WERI-Rb-1 (cell line): Measurements from ENCODE around the gene GABRG3.
"Not testable (repeated sequence)": the region's sequence is repeated elsewhere in the genome, so short reads cannot be mapped to it uniquely, and the experiment has no call there.

ENCODE experiments used
- DNase-seq: peaks from one replicate; pipeline ENCODE4 v3.0.0-alpha.2; 2020
- H3K27ac ChIP-seq: fragments of 250-450 bp; sonication (Bioruptor Pico); 2 replicates; pipeline ENCODE4 v1.5.1; 2020; ENCODE audit warnings: mild to moderate bottlenecking, moderate library complexity
- H3K27me3 ChIP-seq: fragments of 250-450 bp; sonication (Bioruptor Pico); 2 replicates; pipeline ENCODE4 v1.5.1; 2021; ENCODE audit warnings: mild to moderate bottlenecking, low read depth, moderate library complexity; ENCODE audit not compliant: insufficient read depth, severe bottlenecking
- H3K36me3 ChIP-seq: fragments of 250-450 bp; sonication (Bioruptor Pico); 2 replicates; pipeline ENCODE4 v1.5.1; 2020; ENCODE audit warnings: mild to moderate bottlenecking, moderate library complexity
- H3K4me3 ChIP-seq: 2 replicates; pipeline ENCODE4 v1.5.1; 2011; ENCODE audit warnings: low read depth, mild to moderate bottlenecking, control low read depth, low read length
- H3K9me3 ChIP-seq: fragments of 250-450 bp; sonication (Bioruptor Pico); 2 replicates; pipeline ENCODE4 v1.5.1; 2021; ENCODE audit warnings: mild to moderate bottlenecking, moderate library complexity; ENCODE audit not compliant: severe bottlenecking
- TF ChIP-seq, protein P1 (sequence below): IDR thresholded peaks from 2 replicates; pipeline ENCODE4 v1.5.1; 2011; ENCODE audit warnings: low read depth, mild to moderate bottlenecking, control low read depth, inconsistent platforms, low read length

GABRG3 gene

GRCh38 chr15:26985050-26985449 lies 14.1 kb downstream of the GABRG3 start:
- Histone ChIP-seq H3K9me3 (no peaks in the 10 kb centered on the region), H3K27ac (no peak overlapping the region), H3K27me3 (no peaks in the 10 kb centered on the region), H3K36me3 (no peaks in the 10 kb centered on the region), H3K4me3 (no peak overlapping the region)
- no peak for DNase-seq
- TF ChIP-seq, protein P1, sequence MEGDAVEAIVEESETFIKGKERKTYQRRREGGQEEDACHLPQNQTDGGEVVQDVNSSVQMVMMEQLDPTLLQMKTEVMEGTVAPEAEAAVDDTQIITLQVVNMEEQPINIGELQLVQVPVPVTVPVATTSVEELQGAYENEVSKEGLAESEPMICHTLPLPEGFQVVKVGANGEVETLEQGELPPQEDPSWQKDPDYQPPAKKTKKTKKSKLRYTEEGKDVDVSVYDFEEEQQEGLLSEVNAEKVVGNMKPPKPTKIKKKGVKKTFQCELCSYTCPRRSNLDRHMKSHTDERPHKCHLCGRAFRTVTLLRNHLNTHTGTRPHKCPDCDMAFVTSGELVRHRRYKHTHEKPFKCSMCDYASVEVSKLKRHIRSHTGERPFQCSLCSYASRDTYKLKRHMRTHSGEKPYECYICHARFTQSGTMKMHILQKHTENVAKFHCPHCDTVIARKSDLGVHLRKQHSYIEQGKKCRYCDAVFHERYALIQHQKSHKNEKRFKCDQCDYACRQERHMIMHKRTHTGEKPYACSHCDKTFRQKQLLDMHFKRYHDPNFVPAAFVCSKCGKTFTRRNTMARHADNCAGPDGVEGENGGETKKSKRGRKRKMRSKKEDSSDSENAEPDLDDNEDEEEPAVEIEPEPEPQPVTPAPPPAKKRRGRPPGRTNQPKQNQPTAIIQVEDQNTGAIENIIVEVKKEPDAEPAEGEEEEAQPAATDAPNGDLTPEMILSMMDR: no peak

DNA sequence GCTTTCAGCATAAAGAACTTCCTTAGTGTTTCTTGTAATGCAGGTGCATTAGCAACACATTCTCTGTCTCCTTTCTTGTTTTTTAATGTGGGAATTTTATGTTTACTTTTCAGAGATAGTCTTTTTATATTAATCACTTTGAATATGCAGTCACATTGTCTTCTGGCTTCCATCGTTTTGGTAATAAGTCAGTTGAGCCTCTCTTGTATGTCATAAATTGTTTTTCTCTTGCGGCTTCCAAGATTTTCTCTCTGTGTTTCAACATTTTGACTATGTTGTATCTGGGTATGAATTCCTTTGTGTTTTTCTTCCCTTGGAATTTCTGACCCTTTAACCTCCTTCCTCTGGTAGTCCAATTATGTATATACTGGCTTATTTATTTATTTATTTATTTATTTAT lies 25.3 kb downstream of the GABRG3 start:
- H3K36me3 ChIP-seq: no peaks in the 10 kb centered on the region
- H3K9me3 ChIP-seq: no peaks in the 10 kb centered on the region
- DNase-seq: no peak
- no peak overlapping the region for H3K27ac ChIP-seq
- no peak overlapping the region for H3K4me3 ChIP-seq
- TF ChIP-seq, protein P1: no peak
- H3K27me3 ChIP-seq: no peaks in the 10 kb centered on the region

DNA sequence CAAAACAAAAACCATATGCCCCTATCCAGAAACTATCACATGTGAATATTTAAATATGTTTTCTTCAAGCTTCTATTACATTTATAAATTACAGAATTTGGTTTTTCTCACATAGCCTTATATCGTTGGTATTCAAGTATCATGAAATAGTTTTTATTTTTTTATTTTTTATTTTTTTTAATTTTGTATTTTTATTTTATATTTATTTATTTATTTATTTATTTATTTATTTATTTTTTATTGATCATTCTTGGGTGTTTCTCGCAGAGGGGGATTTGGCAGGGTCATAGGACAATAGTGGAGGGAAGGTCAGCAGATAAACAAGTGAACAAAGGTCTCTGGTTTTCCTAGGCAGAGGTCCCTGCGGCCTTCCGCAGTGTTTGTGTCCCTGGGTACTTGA lies 32.0 kb downstream of the GABRG3 start:
- not testable (repeated sequence) for H3K4me3 ChIP-seq, H3K27me3 ChIP-seq, H3K27ac ChIP-seq, DNase-seq, H3K36me3 ChIP-seq, H3K9me3 ChIP-seq

- H3K4me3 ChIP-seq, DNase-seq, H3K36me3 ChIP-seq, H3K9me3 ChIP-seq, H3K27ac ChIP-seq, H3K27me3 ChIP-seq: not testable (repeated sequence)
Observed at GRCh38 chr15:27004226-27004625, 33.2 kb downstream of the GABRG3 start.

DNA sequence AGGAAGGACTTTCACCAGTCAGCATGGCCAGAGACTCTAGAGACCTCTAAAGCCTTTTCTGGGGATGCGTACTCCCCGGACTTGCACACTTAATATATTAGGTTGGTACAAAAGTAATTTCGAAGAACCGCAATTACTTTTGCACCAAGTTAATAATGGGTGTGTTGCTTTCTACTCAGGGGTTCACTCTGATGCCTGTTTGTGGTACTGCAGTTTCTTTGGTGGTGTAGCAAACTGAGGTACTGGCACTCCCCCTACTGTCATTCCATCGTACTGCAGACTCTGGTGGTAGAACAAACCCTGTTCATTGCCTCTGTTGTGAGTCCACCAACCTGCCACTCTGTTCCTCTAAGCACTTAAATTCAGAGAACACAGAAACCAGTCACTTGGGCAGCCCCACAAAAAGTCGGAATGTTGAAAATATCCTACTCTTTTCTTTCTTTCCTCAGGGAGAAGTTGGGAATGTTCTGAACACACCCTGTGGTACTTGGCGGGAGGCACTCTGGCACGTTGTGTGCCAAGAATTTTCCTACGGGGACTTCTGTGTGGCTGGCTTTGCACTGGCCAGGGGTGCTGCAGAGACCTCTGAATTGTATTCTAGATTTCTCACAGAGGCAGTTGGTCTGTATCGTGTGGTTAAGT lies 46.3 kb downstream of the GABRG3 start:
- no peak overlapping the region for H3K27ac ChIP-seq
- TF ChIP-seq, protein P1: peak; percentile 95
- no peaks in the 10 kb centered on the region for H3K9me3 ChIP-seq
- peak; percentile 83 for DNase-seq
- no peak overlapping the region for H3K4me3 ChIP-seq
- no peaks in the 10 kb centered on the region for H3K27me3 ChIP-seq
- H3K36me3 ChIP-seq: no peaks in the 10 kb centered on the region

- no peak for DNase-seq
- TF ChIP-seq, protein P1: no peak
- Histone ChIP-seq H3K9me3 (no peaks in the 10 kb centered on the region), H3K36me3 (no peaks in the 10 kb centered on the region), H3K27me3 (no peaks in the 10 kb centered on the region), H3K27ac (no peak overlapping the region), H3K4me3 (no peak overlapping the region)
Observed at GRCh38 chr15:27019687-27020086, 48.7 kb downstream of the GABRG3 start.

DNA sequence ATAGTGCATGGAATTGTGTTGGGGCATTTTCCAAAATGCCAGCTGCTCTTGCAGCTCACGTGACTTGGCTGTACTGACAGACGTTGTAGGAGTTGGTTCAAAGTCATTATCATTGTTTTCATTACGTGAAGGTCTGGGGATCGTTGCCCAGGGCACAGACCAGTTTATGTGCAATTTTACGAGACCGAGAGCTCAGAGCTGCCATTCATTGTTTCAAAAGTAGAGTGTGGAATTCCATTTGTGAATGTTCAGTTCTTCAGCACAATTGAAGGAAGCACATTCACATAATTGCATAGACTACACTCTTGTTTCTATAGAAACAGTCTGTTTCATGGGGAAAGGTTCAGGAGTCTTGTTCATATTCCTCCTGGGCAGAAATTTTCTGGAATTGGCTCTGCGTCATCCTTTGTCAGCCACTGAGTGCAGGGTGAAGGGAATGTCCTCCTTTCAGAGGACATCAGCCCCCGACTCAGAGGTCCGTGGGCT lies 54.5 kb downstream of the GABRG3 start:
- no peak overlapping the region for H3K4me3 ChIP-seq
- H3K27ac ChIP-seq: no peak overlapping the region
- DNase-seq: no peak
- TF ChIP-seq, protein P1: no peak
- H3K9me3 ChIP-seq: no peaks in the 10 kb centered on the region
- no peaks in the 10 kb centered on the region for H3K36me3 ChIP-seq
- no peaks in the 10 kb centered on the region for H3K27me3 ChIP-seq
